Left ventricle myocardium inferior (tissue), 1 donor: ENCODE data around the gene HECTD4. TPM values are rescaled to one million over a fixed set of nuclear protein-coding genes. Genes with fewer than 3 reads are reported as not detected.

Experiments used
- DNase-seq: peaks from one replicate; pipeline ENCODE4 v3.0.0-alpha.2; 2020
- H3K27ac ChIP-seq: fragments of 200-600 bp; replicated peaks from 2 replicates; pipeline ENCODE4 v1.8.0; 2021
- H3K27me3 ChIP-seq: fragments of 200-600 bp; 2 replicates; pipeline ENCODE4 v1.8.0; 2021; ENCODE audit warnings: low read depth
- H3K36me3 ChIP-seq: fragments of 200-600 bp; 2 replicates; pipeline ENCODE4 v1.8.0; 2021
- H3K4me1 ChIP-seq: fragments of 200-600 bp; 2 replicates; pipeline ENCODE4 v1.8.0; 2021
- H3K4me3 ChIP-seq: fragments of 200-600 bp; 2 replicates; pipeline ENCODE4 v1.8.0; 2021; ENCODE audit warnings: mild to moderate bottlenecking, moderate library complexity
- H3K9me3 ChIP-seq: fragments of 200-600 bp; replicated peaks from 2 replicates; pipeline ENCODE4 v1.8.0; 2021
- intact Hi-C: fragments of 100-400 bp; cut with micrococcal nuclease; formaldehyde crosslinking; loops from one replicate; pipeline ENCODE4 v1.11.0; 2022
- total RNA-seq: library from RNA; stranded (reverse); fragmentation: NEBNext Ultra II Directional; extraction: Animal tissue kit (Norgen Biotek cat#: 25700); gene quantifications from one replicate; pipeline ENCODE4 v1.2.1, GENCODE V29; 2021
- TF ChIP-seq, protein P1 (sequence below): fragments of 200-600 bp; IDR thresholded peaks from 2 replicates; pipeline ENCODE4 v1.8.0; 2021; ENCODE audit warnings: antibody characterized with exemption, mild to moderate bottlenecking, borderline replicate concordance
- donor health status: DM: no; HTN: yes; CAD: no; lungs with severe emphysema.

The HECTD4 gene
- total RNA-seq, 1 donor from 2014 or later, result 23.4 TPM

DNA sequence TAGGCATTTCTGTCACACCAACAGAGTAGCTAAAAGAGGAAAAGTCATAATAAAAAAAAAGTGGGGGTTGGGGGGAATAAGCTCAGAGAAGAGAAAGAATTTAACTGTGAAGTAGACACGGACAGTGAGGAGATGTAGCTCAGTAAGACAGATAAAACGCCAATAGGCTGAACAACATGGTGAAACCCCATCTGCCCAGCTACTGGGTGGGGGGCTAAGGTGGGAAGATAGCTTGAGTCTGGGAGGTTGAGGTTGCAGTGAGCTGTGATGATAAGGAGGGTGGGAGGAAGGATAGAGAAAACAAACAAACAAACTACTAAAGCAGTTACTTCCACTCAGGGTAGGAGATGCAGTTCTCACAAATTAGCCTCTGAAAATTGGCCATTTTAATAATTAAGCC is 25.0 kb downstream of the HECTD4 start:
- intact Hi-C loops, result no loop called here
- peaks cover 18% of the 10 kb centered on the region for H3K4me1 ChIP-seq
- H3K27me3 ChIP-seq, result no peaks in the 10 kb centered on the region

DNA sequence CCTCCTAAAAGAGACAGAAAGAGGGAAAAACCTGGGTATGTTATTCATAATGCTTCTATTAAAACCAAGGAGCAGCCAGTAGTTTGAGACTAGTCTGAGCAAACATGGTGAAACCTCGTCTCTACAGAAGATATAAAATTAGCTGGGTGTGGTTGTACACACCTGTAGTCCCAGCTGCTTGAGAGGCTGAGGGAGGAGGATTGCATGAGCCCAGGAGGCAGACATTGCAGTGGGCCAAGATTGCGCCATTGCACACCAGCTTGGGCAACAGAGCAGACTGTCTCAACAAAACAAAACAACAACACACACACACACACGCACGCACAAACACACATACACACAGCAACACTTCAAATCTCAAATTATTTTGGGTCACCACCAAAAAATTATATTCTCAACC is 27.8 kb downstream of the HECTD4 start:
- no peaks in the 10 kb centered on the region for H3K27me3 ChIP-seq
- H3K9me3 ChIP-seq, result no peaks in the 10 kb centered on the region
- DNase-seq, result no peak
- H3K4me3 ChIP-seq, result no peak overlapping the region
- H3K4me1 ChIP-seq, result peaks cover 40% of the 10 kb centered on the region
- no peaks in the 10 kb centered on the region for H3K36me3 ChIP-seq
- no peak overlapping the region for H3K27ac ChIP-seq
- TF ChIP-seq, protein P1, sequence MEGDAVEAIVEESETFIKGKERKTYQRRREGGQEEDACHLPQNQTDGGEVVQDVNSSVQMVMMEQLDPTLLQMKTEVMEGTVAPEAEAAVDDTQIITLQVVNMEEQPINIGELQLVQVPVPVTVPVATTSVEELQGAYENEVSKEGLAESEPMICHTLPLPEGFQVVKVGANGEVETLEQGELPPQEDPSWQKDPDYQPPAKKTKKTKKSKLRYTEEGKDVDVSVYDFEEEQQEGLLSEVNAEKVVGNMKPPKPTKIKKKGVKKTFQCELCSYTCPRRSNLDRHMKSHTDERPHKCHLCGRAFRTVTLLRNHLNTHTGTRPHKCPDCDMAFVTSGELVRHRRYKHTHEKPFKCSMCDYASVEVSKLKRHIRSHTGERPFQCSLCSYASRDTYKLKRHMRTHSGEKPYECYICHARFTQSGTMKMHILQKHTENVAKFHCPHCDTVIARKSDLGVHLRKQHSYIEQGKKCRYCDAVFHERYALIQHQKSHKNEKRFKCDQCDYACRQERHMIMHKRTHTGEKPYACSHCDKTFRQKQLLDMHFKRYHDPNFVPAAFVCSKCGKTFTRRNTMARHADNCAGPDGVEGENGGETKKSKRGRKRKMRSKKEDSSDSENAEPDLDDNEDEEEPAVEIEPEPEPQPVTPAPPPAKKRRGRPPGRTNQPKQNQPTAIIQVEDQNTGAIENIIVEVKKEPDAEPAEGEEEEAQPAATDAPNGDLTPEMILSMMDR, result no peak
- intact Hi-C loops, result no loop called here

More for the DNA sequence above, 25.0 kb downstream of the HECTD4 start:
- H3K36me3 ChIP-seq, result no peaks in the 10 kb centered on the region
- no peaks in the 10 kb centered on the region for H3K9me3 ChIP-seq
- TF ChIP-seq, protein P1, result no peak
- no peak overlapping the region for H3K27ac ChIP-seq
- no peak for DNase-seq
- H3K4me3 ChIP-seq, result no peak overlapping the region

DNA sequence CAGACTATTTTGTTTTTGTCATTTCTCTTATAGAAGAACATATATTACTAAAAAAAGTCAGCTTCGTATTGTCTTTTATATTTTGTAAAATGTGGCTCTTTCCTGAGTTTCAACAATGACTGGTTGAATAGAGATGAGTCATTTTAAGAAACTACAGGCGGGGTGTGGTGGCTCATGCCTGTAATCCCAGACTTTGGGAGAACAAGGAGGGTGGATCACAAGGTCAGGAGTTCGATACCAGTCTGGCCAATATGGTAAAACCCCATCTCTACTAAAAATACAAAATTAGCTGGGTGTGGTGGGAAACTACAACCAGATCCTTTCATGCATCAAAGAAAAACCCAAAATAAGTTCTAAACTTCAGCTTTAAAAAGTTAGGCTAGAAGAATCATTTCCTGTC is 28.8 kb downstream of the HECTD4 start:
- no peak overlapping the region for H3K4me3 ChIP-seq
- no peaks in the 10 kb centered on the region for H3K9me3 ChIP-seq
- H3K36me3 ChIP-seq, result no peaks in the 10 kb centered on the region
- no peak overlapping the region for H3K27ac ChIP-seq
- DNase-seq, result no peak
- no peaks in the 10 kb centered on the region for H3K27me3 ChIP-seq
- H3K4me1 ChIP-seq, result peaks cover 50% of the 10 kb centered on the region
- TF ChIP-seq, protein P1, result no peak
- intact Hi-C loops, result no loop called here

DNA sequence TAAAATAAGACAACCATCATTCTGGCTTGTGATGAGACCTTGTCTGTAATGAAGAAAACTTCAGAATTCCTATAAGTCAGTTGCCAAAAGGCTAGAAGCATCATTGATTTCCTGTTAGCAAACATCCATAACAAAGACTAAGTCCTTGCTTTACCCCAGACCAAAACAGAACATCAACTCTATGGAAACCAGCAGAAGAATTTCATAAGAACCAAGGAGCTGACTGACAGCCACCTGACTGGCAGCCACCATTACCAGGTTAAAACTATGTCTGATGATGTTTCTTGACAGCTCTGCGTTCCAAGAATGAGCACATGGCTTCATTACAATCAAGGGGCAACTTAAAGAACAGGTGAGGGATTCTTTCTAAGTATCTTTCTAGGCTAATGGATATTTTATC is 29.3 kb downstream of the HECTD4 start:
- intact Hi-C loops, result no loop called here
- Histone ChIP-seq H3K27me3 (no peaks in the 10 kb centered on the region), H3K9me3 (no peaks in the 10 kb centered on the region), H3K4me1 (peaks cover 55% of the 10 kb centered on the region), H3K36me3 (no peaks in the 10 kb centered on the region), H3K27ac (no peak overlapping the region), H3K4me3 (no peak overlapping the region)
- DNase-seq, result no peak
- TF ChIP-seq, protein P1, result no peak

DNA sequence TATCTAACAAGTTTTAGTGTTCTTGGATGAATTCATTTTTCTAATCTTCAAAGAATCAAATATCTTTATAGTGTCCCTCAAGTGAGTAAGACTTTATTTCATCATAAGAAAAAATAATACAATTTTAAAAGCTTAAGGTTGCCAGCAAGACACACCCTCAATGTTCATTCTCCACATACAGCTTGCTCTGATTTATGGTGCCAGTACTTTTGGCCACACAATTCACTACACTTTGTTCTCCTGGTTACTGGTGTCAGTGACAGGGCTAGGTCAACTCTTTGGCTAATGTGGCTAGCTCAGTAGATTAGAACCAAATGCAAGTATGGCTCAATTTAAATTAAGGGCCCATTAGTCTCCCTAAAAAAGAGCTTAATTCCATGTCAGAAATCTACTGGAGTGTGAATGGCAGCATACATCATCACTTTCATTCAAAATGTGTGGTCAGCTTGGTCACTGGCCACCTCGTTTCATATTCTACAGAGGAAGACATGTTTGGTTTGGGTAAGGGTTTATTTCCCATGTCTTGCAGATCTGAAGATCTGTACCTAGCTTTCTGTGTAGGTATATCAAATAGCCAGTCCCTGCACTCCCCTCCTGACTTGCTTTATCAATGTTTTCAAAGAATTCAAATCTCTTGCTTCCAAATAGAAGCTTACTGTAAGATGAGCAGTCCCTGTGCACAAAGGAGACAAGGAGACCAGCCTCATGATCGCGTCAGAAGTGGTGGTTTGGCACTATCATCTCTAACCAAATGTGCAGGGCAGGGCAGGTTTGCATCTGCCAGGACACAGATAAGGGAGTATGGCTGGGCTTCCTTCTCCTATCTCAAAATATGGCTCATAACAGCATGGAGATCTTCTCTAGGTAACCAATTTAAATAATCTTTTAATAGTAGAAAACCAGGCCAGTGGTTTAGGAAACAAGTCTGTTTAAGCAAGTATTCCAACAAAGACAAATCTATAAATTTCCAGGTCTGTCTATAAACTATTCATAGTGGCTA is 31.3 kb downstream of the HECTD4 start:
- no peaks in the 10 kb centered on the region for H3K9me3 ChIP-seq
- H3K27ac ChIP-seq, result no peak overlapping the region
- peaks cover 60% of the 10 kb centered on the region for H3K4me1 ChIP-seq
- no peak overlapping the region for H3K4me3 ChIP-seq
- TF ChIP-seq, protein P1, result no peak
- H3K27me3 ChIP-seq, result no peaks in the 10 kb centered on the region
- DNase-seq, result no peak
- H3K36me3 ChIP-seq, result no peaks in the 10 kb centered on the region
- intact Hi-C loops, result no loop called here
